Uterus (tissue), 4 donors: ENCODE results near the gene TMEM120B. TPM values are rescaled to one million over a fixed set of nuclear protein-coding genes. Genes with fewer than 3 reads are reported as not detected.
A peak's percentile ranks its signal among the peaks of the same experiment; 100 is the strongest.
"Not testable (repeated sequence)": the region's sequence is repeated elsewhere in the genome, so short reads cannot be mapped to it uniquely, and the experiment has no call there.

Experiments used
- DNase-seq, 2 donors: peaks; one replicate each; pipeline ENCODE4 v3.0.0-alpha.2; 2019 to 2020
- H3K27ac ChIP-seq, 2 donors: fragments of 200-600 bp; sonication (generic); 1 replicate in 1 of 2; 2 replicates in 1 of 2; pipeline ENCODE4 v1.5.1; 2016 to 2018
- H3K27me3 ChIP-seq, 2 donors: fragments of 200-600 bp; sonication (generic); one replicate each; pipeline ENCODE4 v1.5.1; 2018 to 2019; ENCODE audit warnings: control low read depth in 1 of 2
- H3K36me3 ChIP-seq, 2 donors: fragments of 200-600 bp; sonication (generic); one replicate each; pipeline ENCODE4 v1.5.1; 2019; ENCODE audit warnings: control low read depth in 1 of 2
- H3K4me1 ChIP-seq, 2 donors: fragments of 200-600 bp; sonication (generic); one replicate each; pipeline ENCODE4 v1.5.1; 2018 to 2019; ENCODE audit warnings: control low read depth in 1 of 2
- H3K4me3 ChIP-seq, 2 donors: fragments of 200-600 bp; sonication (generic); 1 replicate in 1 of 2; 2 replicates in 1 of 2; pipeline ENCODE4 v1.5.1; 2018 to 2019; ENCODE audit warnings: mild to moderate bottlenecking in 1 of 2
- H3K9me3 ChIP-seq, 2 donors: fragments of 200-600 bp; sonication (generic); one replicate each; pipeline ENCODE4 v1.5.1; 2019; ENCODE audit warnings: control low read depth in 1 of 2
- POLR2A ChIP-seq, 2 donors: fragments of 450-650 bp; IDR thresholded peaks; one replicate each; pipeline ENCODE4 v1.6.1; 2016; ENCODE audit warnings: antibody characterized with exemption in 2 of 2, mild to moderate bottlenecking in 1 of 2, moderate library complexity in 1 of 2
- intact Hi-C: fragments of 100-400 bp; cut with DNase I; formaldehyde crosslinking; loops from one replicate; pipeline ENCODE4 v1.15.1; 2023; ENCODE audit warnings: low total_unique reads
- total RNA-seq, 4 donors: library from RNA; depleted of rRNA in 3 of 4; stranded (reverse); fragments of >200 nt in 3 of 4; gene quantifications; one replicate each; pipeline versions ENCODE4 v1.1.0 to v1.2.4, GENCODE V29; 2014 to 2023
- TF ChIP-seq, protein P1 (sequence below), 4 experiments: fragments of 200-600 bp in 2 of 4; fragments of 450-650 bp in 2 of 4; sonication (generic) in 2 of 4; IDR thresholded peaks; one replicate each; pipeline ENCODE4 v1.5.1; 2016 to 2019; ENCODE audit warnings: antibody characterized with exemption in 4 of 4, mild to moderate bottlenecking in 2 of 4, moderate library complexity in 1 of 4
- donor health status: DM: yes; HTN: yes; CAD: no.

TMEM120B gene
- total RNA-seq, 4 donors from 2014 or later = 1.0 to 35.2 (median 19.6) TPM

- TF ChIP-seq, protein P1, sequence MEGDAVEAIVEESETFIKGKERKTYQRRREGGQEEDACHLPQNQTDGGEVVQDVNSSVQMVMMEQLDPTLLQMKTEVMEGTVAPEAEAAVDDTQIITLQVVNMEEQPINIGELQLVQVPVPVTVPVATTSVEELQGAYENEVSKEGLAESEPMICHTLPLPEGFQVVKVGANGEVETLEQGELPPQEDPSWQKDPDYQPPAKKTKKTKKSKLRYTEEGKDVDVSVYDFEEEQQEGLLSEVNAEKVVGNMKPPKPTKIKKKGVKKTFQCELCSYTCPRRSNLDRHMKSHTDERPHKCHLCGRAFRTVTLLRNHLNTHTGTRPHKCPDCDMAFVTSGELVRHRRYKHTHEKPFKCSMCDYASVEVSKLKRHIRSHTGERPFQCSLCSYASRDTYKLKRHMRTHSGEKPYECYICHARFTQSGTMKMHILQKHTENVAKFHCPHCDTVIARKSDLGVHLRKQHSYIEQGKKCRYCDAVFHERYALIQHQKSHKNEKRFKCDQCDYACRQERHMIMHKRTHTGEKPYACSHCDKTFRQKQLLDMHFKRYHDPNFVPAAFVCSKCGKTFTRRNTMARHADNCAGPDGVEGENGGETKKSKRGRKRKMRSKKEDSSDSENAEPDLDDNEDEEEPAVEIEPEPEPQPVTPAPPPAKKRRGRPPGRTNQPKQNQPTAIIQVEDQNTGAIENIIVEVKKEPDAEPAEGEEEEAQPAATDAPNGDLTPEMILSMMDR (IDR thresholded peaks at IDR 0.05) = no peak
- TF ChIP-seq POLR2A (IDR thresholded peaks at IDR 0.05) = no peak
- intact Hi-C loops = no loop called here
- Histone ChIP-seq H3K27me3 (no peaks in the 10 kb centered on the region), H3K27ac (peak overlapping the region; percentile 42 to 43), H3K9me3 (no peaks in the 10 kb centered on the region), H3K4me1 (no peaks in the 10 kb centered on the region), H3K36me3 (no peaks in the 10 kb centered on the region), H3K4me3 (peak overlapping the region in 1 of 2 donors; percentile 36)
- no peak for DNase-seq
Observed at GRCh38 chr12:121673013-121673511, 39.5 kb upstream of the TMEM120B start.

GRCh38 chr12:121676190-121676589, 36.4 kb upstream of the TMEM120B start:
- Histone ChIP-seq H3K27me3 (no peaks in the 10 kb centered on the region), H3K9me3 (no peaks in the 10 kb centered on the region), H3K4me1 (no peaks in the 10 kb centered on the region), H3K36me3 (no peaks in the 10 kb centered on the region), H3K4me3 (no peak overlapping the region), H3K27ac (no peak overlapping the region)
- intact Hi-C loops = no loop called here
- TF ChIP-seq, protein P1 (IDR thresholded peaks at IDR 0.05) = no peak
- TF ChIP-seq POLR2A (IDR thresholded peaks at IDR 0.05) = no peak
- no peak for DNase-seq

GRCh38 chr12:121678305-121678704, 34.2 kb upstream of the TMEM120B start:
- no peak for DNase-seq
- Histone ChIP-seq H3K27me3 (no peaks in the 10 kb centered on the region), H3K36me3 (no peaks in the 10 kb centered on the region), H3K4me1 (no peaks in the 10 kb centered on the region), H3K9me3 (no peaks in the 10 kb centered on the region), H3K4me3 (no peak overlapping the region), H3K27ac (no peak overlapping the region)
- intact Hi-C loops = no loop called here
- TF ChIP-seq POLR2A (IDR thresholded peaks at IDR 0.05) = no peak
- TF ChIP-seq, protein P1 (IDR thresholded peaks at IDR 0.05) = no peak

GRCh38 chr12:121678716-121679300, 33.7 kb upstream of the TMEM120B start:
- TF ChIP-seq, protein P1 (IDR thresholded peaks at IDR 0.05) = no peak
- TF ChIP-seq POLR2A (IDR thresholded peaks at IDR 0.05) = no peak
- Histone ChIP-seq H3K9me3 (no peaks in the 10 kb centered on the region), H3K4me1 (no peaks in the 10 kb centered on the region), H3K36me3 (no peaks in the 10 kb centered on the region), H3K27me3 (no peaks in the 10 kb centered on the region), H3K27ac (no peak overlapping the region), H3K4me3 (no peak overlapping the region)
- intact Hi-C loops = no loop called here
- DNase-seq = no peak

GRCh38 chr12:121679661-121680197, 32.8 kb upstream of the TMEM120B start:
- not testable (repeated sequence) for DNase-seq, H3K4me3 ChIP-seq, H3K4me1 ChIP-seq, H3K9me3 ChIP-seq, H3K27ac ChIP-seq, H3K36me3 ChIP-seq, H3K27me3 ChIP-seq
- intact Hi-C loops = loop anchor here (10.0 kb wide), 1 partner anchor 125 kb away; no protein-coding TSS in a partner anchor
